HEK293 (cell line): ENCODE results near the gene IGF2BP2.
A peak's percentile ranks its signal among the peaks of the same experiment; 100 is the strongest.

Source experiments
- CTCF ChIA-PET: fragments of 350-600 bp; formaldehyde crosslinking; extraction: SDS; loops from one replicate; lab custom pipeline; 2021; ENCODE audit warnings: antibody characterized with exemption; lab: Yijun Ruan, JAX
- POLR2A ChIA-PET: fragments of 300-600 bp; formaldehyde crosslinking; extraction: SDS; loops from one replicate; lab custom pipeline; 2020; ENCODE audit warnings: antibody characterized with exemption, inconsistent platforms; lab: Yijun Ruan, JAX
- H3K27ac ChIP-seq: fragments of 200-500 bp; sonication (Bioruptor generic); 2 replicates; pipeline ENCODE4 v1.5.1; 2014; ENCODE audit warnings: low read depth, low read length, control low read depth, inconsistent platforms; ENCODE audit errors: extremely low read depth
- H3K36me3 ChIP-seq, 2 experiments: fragments of 200-500 bp in 1 of 2; sonication (Bioruptor generic) in 1 of 2; 1 replicate in 1 of 2; 2 replicates in 1 of 2; pipeline ENCODE4 v1.5.1; 2014 to 2017; ENCODE audit warnings: inconsistent platforms in 2 of 2, low read length in 2 of 2; ENCODE audit not compliant: control insufficient read depth in 2 of 2, insufficient read depth in 1 of 2
- H3K4me1 ChIP-seq: fragments of 200-500 bp; sonication (Bioruptor generic); 2 replicates; pipeline ENCODE4 v1.5.1; 2014; ENCODE audit warnings: mild to moderate bottlenecking, low read length, inconsistent platforms; ENCODE audit not compliant: control insufficient read depth, insufficient read depth
- H3K4me3 ChIP-seq: 2 replicates; pipeline ENCODE4 v1.5.1; 2011; ENCODE audit warnings: low read depth, mild to moderate bottlenecking, control low read depth, low read length, moderate library complexity
- H3K9me3 ChIP-seq: fragments of 200-500 bp; sonication (Bioruptor generic); 2 replicates; pipeline ENCODE4 v1.5.1; 2014; ENCODE audit warnings: low read depth, low read length, inconsistent platforms; ENCODE audit not compliant: control insufficient read depth, insufficient read depth
- EGR2 ChIP-seq: fragments of 450-650 bp; formaldehyde crosslinking; IDR thresholded peaks from 2 replicates; pipeline ENCODE4 v1.5.1; 2016; ENCODE audit warnings: low read depth, missing biosample characterization, missing genetic modification characterization
- HOXD13 ChIP-seq: sonication (generic); formaldehyde crosslinking; IDR thresholded peaks from 2 replicates; pipeline ENCODE4 v1.8.0; 2022; ENCODE audit warnings: missing genetic modification reagents, borderline replicate concordance
- IKZF3 ChIP-seq: fragments of 450-650 bp; IDR thresholded peaks from 2 replicates; pipeline ENCODE4 v1.5.0; 2018; ENCODE audit warnings: missing biosample characterization, mild to moderate bottlenecking, missing genetic modification characterization, moderate library complexity
- MZF1 ChIP-seq: fragments of 450-650 bp; formaldehyde crosslinking; IDR thresholded peaks from 2 replicates; pipeline ENCODE4 v1.5.1; 2017; ENCODE audit warnings: missing biosample characterization, missing genetic modification characterization, borderline replicate concordance
- PRDM1 ChIP-seq: fragments of 450-650 bp; formaldehyde crosslinking; IDR thresholded peaks from 2 replicates; pipeline ENCODE4; 2016; ENCODE audit warnings: missing biosample characterization, missing genetic modification characterization
- ZBTB17 ChIP-seq: fragments of 450-650 bp; formaldehyde crosslinking; IDR thresholded peaks from 2 replicates; pipeline ENCODE4 v1.5.1; 2016; ENCODE audit warnings: missing biosample characterization, missing genetic modification characterization
- ZFHX2 ChIP-seq: fragments of 450-650 bp; formaldehyde crosslinking; conservative IDR thresholded peaks from 2 replicates; pipeline ENCODE4 v1.5.1; 2016; ENCODE audit warnings: missing biosample characterization, missing genetic modification characterization
- ZNF138 ChIP-seq: fragments of 450-650 bp; formaldehyde crosslinking; IDR thresholded peaks from 2 replicates; pipeline ENCODE4 v1.5.1; 2016; ENCODE audit warnings: missing biosample characterization, missing genetic modification characterization, borderline replicate concordance
- ZNF324 ChIP-seq: fragments of 450-650 bp; formaldehyde crosslinking; IDR thresholded peaks from 2 replicates; pipeline ENCODE4 v1.5.1; 2016; ENCODE audit warnings: missing biosample characterization, missing genetic modification characterization
- ZNF37A ChIP-seq: fragments of 450-650 bp; IDR thresholded peaks from 2 replicates; pipeline ENCODE4 v1.5.1; 2018; ENCODE audit warnings: missing biosample characterization, missing genetic modification characterization
- ZNF585B ChIP-seq: fragments of 450-650 bp; formaldehyde crosslinking; IDR thresholded peaks from 2 replicates; pipeline ENCODE4 v1.5.1; 2016; ENCODE audit warnings: missing biosample characterization, missing genetic modification characterization
- ZNF596 ChIP-seq: fragments of 450-650 bp; IDR thresholded peaks from 2 replicates; pipeline ENCODE4 v1.5.0; 2018; ENCODE audit warnings: missing biosample characterization, mild to moderate bottlenecking, missing genetic modification characterization, moderate library complexity
- ZNF660 ChIP-seq: fragments of 450-650 bp; IDR thresholded peaks from 2 replicates; pipeline ENCODE4 v1.5.1; 2018; ENCODE audit warnings: missing biosample characterization, mild to moderate bottlenecking, missing genetic modification characterization
- ZNF792 ChIP-seq: fragments of 450-650 bp; formaldehyde crosslinking; IDR thresholded peaks from 2 replicates; pipeline ENCODE4 v1.5.1; 2016; ENCODE audit warnings: missing biosample characterization, missing genetic modification characterization
- ZSCAN30 ChIP-seq: fragments of 450-650 bp; IDR thresholded peaks from 2 replicates; pipeline ENCODE4 v1.5.1; 2018; ENCODE audit warnings: missing biosample characterization, mild to moderate bottlenecking, missing genetic modification characterization, moderate library complexity
- TF ChIP-seq, protein P1 (sequence below): fragments of 450-650 bp; formaldehyde crosslinking; IDR thresholded peaks from 2 replicates; pipeline ENCODE4 v1.5.1; 2016; ENCODE audit warnings: missing biosample characterization, missing genetic modification characterization
- TF ChIP-seq, protein P2 (sequence below): fragments of 450-650 bp; formaldehyde crosslinking; IDR thresholded peaks from 2 replicates; pipeline ENCODE4 v1.5.1; 2016; ENCODE audit warnings: missing biosample characterization, missing genetic modification characterization, borderline replicate concordance

The IGF2BP2 gene

DNA sequence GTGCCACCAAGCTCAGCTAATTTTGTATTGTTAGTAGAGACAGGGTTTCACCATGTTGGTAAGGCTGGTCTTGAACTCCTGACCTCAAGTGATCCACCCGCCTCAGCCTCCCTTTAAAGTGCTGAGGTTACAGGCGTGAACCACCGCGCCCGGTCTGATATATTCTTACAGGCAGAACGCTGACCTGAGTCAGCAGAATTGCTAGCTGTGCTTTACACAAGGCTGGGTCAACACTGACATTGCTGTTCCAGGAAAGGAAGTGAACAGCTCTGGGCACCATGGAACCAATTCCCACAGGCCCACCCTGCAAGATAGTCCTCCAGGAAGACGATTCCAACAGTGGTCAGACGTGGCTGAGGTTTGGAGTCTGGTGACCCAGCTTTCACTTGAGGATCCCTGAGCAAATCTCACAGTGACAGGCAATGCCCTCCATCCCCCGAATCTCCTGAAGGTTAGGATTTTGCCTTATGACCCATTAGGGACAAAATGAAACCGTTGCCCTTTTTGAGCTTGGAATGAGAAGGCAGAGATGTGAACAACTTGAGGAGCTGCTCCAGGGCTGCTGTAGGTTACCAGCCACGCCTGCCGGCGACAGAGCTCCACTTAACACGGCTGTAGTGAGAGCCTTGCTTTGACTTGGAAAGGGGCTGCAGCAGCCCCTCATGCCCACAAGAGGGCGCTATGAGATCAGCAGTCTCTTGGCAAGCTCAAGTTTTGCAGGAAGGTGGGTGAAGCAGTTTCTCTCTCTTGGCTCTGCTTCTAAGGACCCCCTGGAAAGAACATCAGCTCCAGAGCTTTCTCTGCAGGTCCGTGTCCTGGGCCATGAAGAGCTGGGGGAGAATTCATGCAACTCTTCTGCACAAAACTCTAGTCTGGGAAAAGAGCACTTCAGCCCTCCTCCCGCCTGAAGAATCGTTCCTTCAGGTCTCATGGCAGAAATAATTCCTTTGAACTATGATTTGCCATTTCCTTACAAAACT is 164.6 kb downstream of the IGF2BP2 start (continued):
- TF ChIP-seq MZF1 (tag by site-specific recombination) = no peak
- TF ChIP-seq IKZF3 = peak; percentile 13; the same call in 1 of the 2 replicates
- TF ChIP-seq ZNF660 (tag by site-specific recombination) = peak; percentile 61; the same call in 1 of the 2 replicates
- peak; percentile 42; the same call in 1 of the 2 replicates for TF ChIP-seq ZBTB17
- TF ChIP-seq ZNF596 (tag by site-specific recombination) = peak; percentile 30; the same call in 1 of the 2 replicates
- 0 out of 2 replicates have a peak, but pooled peaks have one; percentile 54 for TF ChIP-seq ZSCAN30 (tag by site-specific recombination)

DNA sequence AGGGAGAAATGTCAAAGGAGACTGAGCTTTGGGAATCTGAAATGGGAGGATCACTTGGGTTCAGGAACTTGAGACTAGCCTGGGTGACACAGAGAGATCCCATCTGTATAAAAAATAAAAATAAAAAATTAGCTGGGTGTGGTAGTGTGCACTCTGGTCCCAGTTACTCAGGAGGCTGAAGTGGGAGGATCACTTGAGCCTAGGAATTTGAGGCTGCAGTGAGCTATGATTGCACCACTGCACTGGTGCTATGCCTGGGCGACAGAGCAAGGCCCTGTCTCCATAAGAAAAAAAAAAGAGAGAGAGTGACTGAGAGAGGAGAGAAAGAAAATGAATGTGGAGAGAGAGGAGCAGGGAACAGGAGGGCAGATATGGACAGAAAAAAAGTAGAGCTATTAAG is 165.9 kb downstream of the IGF2BP2 start:
- ChIA-PET CTCF (interaction anchor here (0.6 to 3.4 kb wide), 10 partner anchors 9 to 1163 kb away, joined by 3 to 22 read pairs (median 4); no protein-coding TSS in a partner anchor), POLR2A (no interaction called here)
- TF ChIP-seq HOXD13 (no peak), PRDM1 (tag by site-specific recombination) (0 out of 2 replicates have a peak, but pooled peaks have one; percentile 36), ZNF585B (tag by site-specific recombination) (no peak)

DNA sequence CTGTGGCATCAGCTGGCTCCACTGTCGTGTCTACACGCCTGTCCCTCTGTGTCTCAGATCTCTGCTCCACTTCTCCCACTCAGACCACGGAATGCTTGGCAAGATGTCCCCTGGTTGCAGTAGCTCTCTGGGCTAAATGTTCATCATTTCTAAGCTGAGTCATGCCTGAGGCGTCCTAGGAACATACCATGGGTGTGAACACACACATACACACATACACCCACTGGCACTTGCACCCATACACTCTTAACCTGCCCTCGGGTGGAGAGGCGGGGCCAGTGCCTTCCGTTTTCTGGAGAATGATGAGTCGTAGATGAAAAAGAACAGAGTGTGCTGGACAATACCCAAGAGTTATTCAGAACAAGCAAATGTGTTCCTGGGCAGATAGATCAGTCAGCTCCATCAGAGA is 166.3 kb downstream of the IGF2BP2 start:
- ChIA-PET POLR2A (no interaction called here), CTCF (interaction anchor here (0.6 to 3.4 kb wide), 6 partner anchors 8 to 319 kb away, joined by 3 to 22 read pairs (median 12); no protein-coding TSS in a partner anchor)
- Histone ChIP-seq H3K27ac (no peak overlapping the region), H3K36me3 (peaks cover 0 to 63% of the 10 kb centered on the region in 2 experiments; a peak in 2 of 3 replicates), H3K4me1 (no peaks in the 10 kb centered on the region), H3K9me3 (no peaks in the 10 kb centered on the region), H3K4me3 (no peak overlapping the region)
- TF ChIP-seq, protein P1, sequence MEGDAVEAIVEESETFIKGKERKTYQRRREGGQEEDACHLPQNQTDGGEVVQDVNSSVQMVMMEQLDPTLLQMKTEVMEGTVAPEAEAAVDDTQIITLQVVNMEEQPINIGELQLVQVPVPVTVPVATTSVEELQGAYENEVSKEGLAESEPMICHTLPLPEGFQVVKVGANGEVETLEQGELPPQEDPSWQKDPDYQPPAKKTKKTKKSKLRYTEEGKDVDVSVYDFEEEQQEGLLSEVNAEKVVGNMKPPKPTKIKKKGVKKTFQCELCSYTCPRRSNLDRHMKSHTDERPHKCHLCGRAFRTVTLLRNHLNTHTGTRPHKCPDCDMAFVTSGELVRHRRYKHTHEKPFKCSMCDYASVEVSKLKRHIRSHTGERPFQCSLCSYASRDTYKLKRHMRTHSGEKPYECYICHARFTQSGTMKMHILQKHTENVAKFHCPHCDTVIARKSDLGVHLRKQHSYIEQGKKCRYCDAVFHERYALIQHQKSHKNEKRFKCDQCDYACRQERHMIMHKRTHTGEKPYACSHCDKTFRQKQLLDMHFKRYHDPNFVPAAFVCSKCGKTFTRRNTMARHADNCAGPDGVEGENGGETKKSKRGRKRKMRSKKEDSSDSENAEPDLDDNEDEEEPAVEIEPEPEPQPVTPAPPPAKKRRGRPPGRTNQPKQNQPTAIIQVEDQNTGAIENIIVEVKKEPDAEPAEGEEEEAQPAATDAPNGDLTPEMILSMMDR (tag by site-specific recombination) = no peak
- peak; percentile 61 for TF ChIP-seq ZFHX2 (tag by site-specific recombination)
- TF ChIP-seq EGR2 (tag by site-specific recombination) = peak; percentile 46; the same call in 1 of the 2 replicates

More for the DNA sequence above, 165.9 kb downstream of the IGF2BP2 start:
- Histone ChIP-seq H3K4me3 (no peak overlapping the region), H3K27ac (no peak overlapping the region), H3K36me3 (peaks cover 0 to 62% of the 10 kb centered on the region in 2 experiments; a peak in 2 of 3 replicates), H3K9me3 (no peaks in the 10 kb centered on the region), H3K4me1 (no peaks in the 10 kb centered on the region)

DNA sequence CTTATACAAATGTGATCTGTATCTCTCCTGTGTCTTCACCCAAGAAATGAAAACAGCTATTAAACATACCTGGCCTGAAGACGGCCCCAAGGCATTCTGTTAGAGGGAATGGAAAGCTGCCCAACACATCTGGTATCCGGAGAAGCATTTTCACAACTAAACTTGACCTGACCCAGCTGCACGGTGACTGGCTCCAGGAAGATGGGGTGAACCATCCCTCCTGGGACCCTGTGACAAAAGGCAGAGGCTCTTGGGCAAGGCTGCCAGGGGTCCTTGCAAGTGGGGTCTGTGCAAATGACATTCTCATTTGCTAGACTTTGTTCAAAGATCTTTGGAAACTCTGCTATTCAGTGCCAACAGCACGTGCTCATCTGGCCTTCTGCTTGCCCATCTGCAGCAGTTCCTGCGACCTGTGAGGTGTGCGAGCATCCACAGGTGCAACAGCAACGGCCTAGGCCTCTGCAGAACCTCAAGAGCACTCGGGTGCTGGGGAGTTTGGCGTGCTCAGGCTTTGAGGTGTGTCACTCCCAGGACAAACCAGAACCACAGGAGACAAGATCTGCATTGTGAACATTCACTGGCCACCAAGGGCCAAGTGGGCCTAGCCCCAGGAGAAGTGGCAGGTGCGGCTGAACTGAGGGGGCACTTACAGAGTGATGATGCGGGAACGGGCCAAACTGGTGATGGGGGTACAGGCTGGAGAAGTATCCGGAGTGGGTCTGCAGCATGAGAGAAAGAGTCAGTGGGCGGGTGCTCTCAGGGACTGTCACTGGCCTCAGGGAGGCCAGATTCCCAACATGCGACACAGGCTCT is 166.9 kb downstream of the IGF2BP2 start:
- ChIA-PET CTCF (interaction anchor here (3.4 kb wide), 1 partner anchor 286 kb away, joined by 18 read pairs; no protein-coding TSS in a partner anchor), POLR2A (no interaction called here)
- H3K27ac ChIP-seq = no peak overlapping the region
- H3K4me3 ChIP-seq = no peak overlapping the region
- no peaks in the 10 kb centered on the region for H3K9me3 ChIP-seq
- peaks cover 0 to 62% of the 10 kb centered on the region in 2 experiments; a peak in 2 of 3 replicates for H3K36me3 ChIP-seq
- no peak for TF ChIP-seq ZNF324
- no peak for TF ChIP-seq ZNF792 (tag by site-specific recombination)
- no peak for TF ChIP-seq PRDM1 (tag by site-specific recombination)
- TF ChIP-seq, protein P2, sequence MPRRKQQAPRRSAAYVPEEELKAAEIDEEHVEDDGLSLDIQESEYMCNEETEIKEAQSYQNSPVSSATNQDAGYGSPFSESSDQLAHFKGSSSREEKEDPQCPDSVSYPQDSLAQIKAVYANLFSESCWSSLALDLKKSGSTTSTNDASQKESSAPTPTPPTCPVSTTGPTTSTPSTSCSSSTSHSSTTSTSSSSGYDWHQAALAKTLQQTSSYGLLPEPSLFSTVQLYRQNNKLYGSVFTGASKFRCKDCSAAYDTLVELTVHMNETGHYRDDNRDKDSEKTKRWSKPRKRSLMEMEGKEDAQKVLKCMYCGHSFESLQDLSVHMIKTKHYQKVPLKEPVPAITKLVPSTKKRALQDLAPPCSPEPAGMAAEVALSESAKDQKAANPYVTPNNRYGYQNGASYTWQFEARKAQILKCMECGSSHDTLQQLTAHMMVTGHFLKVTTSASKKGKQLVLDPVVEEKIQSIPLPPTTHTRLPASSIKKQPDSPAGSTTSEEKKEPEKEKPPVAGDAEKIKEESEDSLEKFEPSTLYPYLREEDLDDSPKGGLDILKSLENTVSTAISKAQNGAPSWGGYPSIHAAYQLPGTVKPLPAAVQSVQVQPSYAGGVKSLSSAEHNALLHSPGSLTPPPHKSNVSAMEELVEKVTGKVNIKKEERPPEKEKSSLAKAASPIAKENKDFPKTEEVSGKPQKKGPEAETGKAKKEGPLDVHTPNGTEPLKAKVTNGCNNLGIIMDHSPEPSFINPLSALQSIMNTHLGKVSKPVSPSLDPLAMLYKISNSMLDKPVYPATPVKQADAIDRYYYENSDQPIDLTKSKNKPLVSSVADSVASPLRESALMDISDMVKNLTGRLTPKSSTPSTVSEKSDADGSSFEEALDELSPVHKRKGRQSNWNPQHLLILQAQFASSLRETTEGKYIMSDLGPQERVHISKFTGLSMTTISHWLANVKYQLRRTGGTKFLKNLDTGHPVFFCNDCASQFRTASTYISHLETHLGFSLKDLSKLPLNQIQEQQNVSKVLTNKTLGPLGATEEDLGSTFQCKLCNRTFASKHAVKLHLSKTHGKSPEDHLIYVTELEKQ (tag by site-specific recombination) = no peak
- TF ChIP-seq ZNF138 (tag by site-specific recombination) = no peak
- no peak for TF ChIP-seq ZNF37A (tag by site-specific recombination)
- no peaks in the 10 kb centered on the region for H3K4me1 ChIP-seq
